Measurements from ENCODE around the gene NEK6.

NEK6 gene

GRCh38 chr9:124257844-124258606 lies at the start of gene NEK6:
Gene NEK6 (plus strand): TSS chr9:124257949. CDS start chr9:124301965, 44,016 bp downstream.
- Mint-ChIP-seq H3K27me3 (ENCODE audit: low read depth) (no peaks in the 10 kb centered on the region), H3K9me3 (no peaks in the 10 kb centered on the region), H3K36me3 (ENCODE audit: low read depth) (no peaks in the 10 kb centered on the region), H3K4me3 (peak within 1 kb of the TSS; percentile 93 to 98 (median 98)), H3K27ac (peak within 1 kb of the TSS; percentile 96 to 100 (median 99)), H3K4me1 (peaks cover 55% of the 10 kb centered on the region)
- no peak for TF ChIP-seq CTCF (IDR thresholded peaks at IDR 0.05; ENCODE audit: unreplicated experiment in 3 of 3)

GRCh38 chr9:124208571-124208970 lies 49.2 kb upstream of the NEK6 start:
- Mint-ChIP-seq H3K4me3 (no peak overlapping the region), H3K27me3 (ENCODE audit: low read depth) (peaks cover 24% of the 10 kb centered on the region), H3K27ac (no peak overlapping the region), H3K9me3 (peaks cover 14% of the 10 kb centered on the region), H3K4me1 (no peaks in the 10 kb centered on the region), H3K36me3 (ENCODE audit: low read depth) (no peaks in the 10 kb centered on the region)
- TF ChIP-seq CTCF (IDR thresholded peaks at IDR 0.05; ENCODE audit: unreplicated experiment in 3 of 3): no peak

GRCh38 chr9:124209279-124209678 lies 48.5 kb upstream of the NEK6 start:
- Mint-ChIP-seq H3K36me3 (ENCODE audit: low read depth) (no peaks in the 10 kb centered on the region), H3K27me3 (ENCODE audit: low read depth) (peaks cover 23% of the 10 kb centered on the region), H3K9me3 (peaks cover 10% of the 10 kb centered on the region), H3K4me1 (no peaks in the 10 kb centered on the region), H3K27ac (no peak overlapping the region), H3K4me3 (no peak overlapping the region)
- TF ChIP-seq CTCF (IDR thresholded peaks at IDR 0.05; ENCODE audit: unreplicated experiment in 3 of 3): no peak

DNA sequence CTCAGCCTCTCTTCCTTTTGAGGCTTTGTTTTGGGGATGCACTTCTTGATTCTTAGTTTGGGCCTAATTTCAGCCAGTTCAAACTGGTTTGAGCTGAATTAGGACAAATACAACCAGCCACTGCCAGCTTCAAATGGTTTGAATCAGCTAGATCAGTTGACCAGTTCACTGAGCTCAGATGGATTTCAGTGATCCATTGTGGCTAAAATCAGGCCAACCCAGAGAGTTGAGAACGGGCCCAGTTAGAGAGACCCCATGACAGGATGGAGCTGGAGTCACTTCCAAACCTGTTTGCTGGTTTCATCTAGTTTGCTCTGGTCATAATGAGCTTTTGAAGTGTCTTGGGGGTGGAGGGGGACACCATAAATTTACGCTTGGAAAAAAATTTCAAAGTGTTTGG lies 48.0 kb upstream of the NEK6 start:
- H3K4me3 Mint-ChIP-seq: no peak overlapping the region
- H3K27me3 Mint-ChIP-seq (ENCODE audit: low read depth): peaks cover 22% of the 10 kb centered on the region
- H3K27ac Mint-ChIP-seq: no peak overlapping the region
- H3K36me3 Mint-ChIP-seq (ENCODE audit: low read depth): no peaks in the 10 kb centered on the region
- no peaks in the 10 kb centered on the region for H3K4me1 Mint-ChIP-seq
- peaks cover 10% of the 10 kb centered on the region for H3K9me3 Mint-ChIP-seq
- no peak for TF ChIP-seq CTCF (IDR thresholded peaks at IDR 0.05; ENCODE audit: unreplicated experiment in 3 of 3)

DNA sequence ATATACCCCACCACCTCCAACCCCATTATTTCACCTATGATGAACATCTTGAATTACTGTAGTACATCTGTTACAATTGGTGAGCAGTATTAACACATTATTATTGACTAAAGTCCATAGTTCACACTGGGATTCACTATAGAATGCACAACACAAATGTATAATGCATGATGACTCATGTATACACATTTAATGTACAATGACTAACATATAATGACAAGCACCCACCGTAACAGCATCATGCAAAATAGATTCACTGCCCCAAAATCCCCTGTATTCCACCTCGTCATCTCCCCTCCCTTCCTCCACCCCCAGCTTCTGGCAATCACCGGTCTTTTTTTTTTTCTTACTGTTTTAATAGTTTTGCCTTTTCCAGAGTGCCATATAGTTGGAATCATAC lies 47.1 kb upstream of the NEK6 start:
- H3K27ac Mint-ChIP-seq: no peak overlapping the region
- H3K4me1 Mint-ChIP-seq: no peaks in the 10 kb centered on the region
- no peaks in the 10 kb centered on the region for H3K36me3 Mint-ChIP-seq (ENCODE audit: low read depth)
- no peak for TF ChIP-seq CTCF (IDR thresholded peaks at IDR 0.05; ENCODE audit: unreplicated experiment in 3 of 3)
- H3K9me3 Mint-ChIP-seq: peaks cover 6% of the 10 kb centered on the region
- peaks cover 16% of the 10 kb centered on the region for H3K27me3 Mint-ChIP-seq (ENCODE audit: low read depth)
- no peak overlapping the region for H3K4me3 Mint-ChIP-seq
